ENCODE data around the gene IFT122. TPM values are rescaled to one million over a fixed set of nuclear protein-coding genes. Genes with fewer than 3 reads are reported as not detected.

Gene IFT122
- total and polyA plus RNA-seq, 2 of the 4 experiments (the other 2 are of a cell fraction) = 16.8 to 28.0 TPM

- dilution Hi-C loops (cut with HindIII; ENCODE audit: low sequenced_read_pairs, unreplicated experiment) = no loop called here
- H4K5ac ChIP-seq (ENCODE audit: low read depth, low read length) = no peak overlapping the region
- ATAC-seq (ENCODE audit: low read depth) (no peak), DNase-seq (no peak)
- H3K4ac ChIP-seq (ENCODE audit: low read depth, low read length) = no peak overlapping the region
- H3K56ac ChIP-seq (ENCODE audit: extremely low read depth, insufficient read depth, low read length) = no peak overlapping the region
- 96% methylated on average over 9 of the region's 10 CpGs; no CpG with 5 or more reads in 1 of the 2 experiments for WGBS, 2 experiments (ENCODE audit: extremely low coverage in 2 of 2, insufficient read length in 1 of 2)
- TF ChIP-seq POLR2A (IDR thresholded peaks at IDR 0.05; ENCODE audit: low read depth, low read length) = no peak
- TF ChIP-seq BHLHE40 (IDR thresholded peaks at IDR 0.05; ENCODE audit: low read depth, low read length) = no peak
- TF ChIP-seq, protein P1, sequence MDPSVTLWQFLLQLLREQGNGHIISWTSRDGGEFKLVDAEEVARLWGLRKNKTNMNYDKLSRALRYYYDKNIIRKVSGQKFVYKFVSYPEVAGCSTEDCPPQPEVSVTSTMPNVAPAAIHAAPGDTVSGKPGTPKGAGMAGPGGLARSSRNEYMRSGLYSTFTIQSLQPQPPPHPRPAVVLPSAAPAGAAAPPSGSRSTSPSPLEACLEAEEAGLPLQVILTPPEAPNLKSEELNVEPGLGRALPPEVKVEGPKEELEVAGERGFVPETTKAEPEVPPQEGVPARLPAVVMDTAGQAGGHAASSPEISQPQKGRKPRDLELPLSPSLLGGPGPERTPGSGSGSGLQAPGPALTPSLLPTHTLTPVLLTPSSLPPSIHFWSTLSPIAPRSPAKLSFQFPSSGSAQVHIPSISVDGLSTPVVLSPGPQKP (IDR thresholded peaks at IDR 0.05; ENCODE audit: borderline replicate concordance, low read depth, low read length) = no peak
- TF ChIP-seq CEBPB (IDR thresholded peaks at IDR 0.05; ENCODE audit: low read depth, low read length) = no peak
- TF ChIP-seq RFX5 (IDR thresholded peaks at IDR 0.05; ENCODE audit: low read depth, low read length) = no peak
- no peak for TF ChIP-seq FOS (IDR thresholded peaks at IDR 0.05; ENCODE audit: low read depth, low read length)
- TF ChIP-seq RAD21 (IDR thresholded peaks at IDR 0.05; ENCODE audit: low read length) = no peak
- TF ChIP-seq, protein P2, sequence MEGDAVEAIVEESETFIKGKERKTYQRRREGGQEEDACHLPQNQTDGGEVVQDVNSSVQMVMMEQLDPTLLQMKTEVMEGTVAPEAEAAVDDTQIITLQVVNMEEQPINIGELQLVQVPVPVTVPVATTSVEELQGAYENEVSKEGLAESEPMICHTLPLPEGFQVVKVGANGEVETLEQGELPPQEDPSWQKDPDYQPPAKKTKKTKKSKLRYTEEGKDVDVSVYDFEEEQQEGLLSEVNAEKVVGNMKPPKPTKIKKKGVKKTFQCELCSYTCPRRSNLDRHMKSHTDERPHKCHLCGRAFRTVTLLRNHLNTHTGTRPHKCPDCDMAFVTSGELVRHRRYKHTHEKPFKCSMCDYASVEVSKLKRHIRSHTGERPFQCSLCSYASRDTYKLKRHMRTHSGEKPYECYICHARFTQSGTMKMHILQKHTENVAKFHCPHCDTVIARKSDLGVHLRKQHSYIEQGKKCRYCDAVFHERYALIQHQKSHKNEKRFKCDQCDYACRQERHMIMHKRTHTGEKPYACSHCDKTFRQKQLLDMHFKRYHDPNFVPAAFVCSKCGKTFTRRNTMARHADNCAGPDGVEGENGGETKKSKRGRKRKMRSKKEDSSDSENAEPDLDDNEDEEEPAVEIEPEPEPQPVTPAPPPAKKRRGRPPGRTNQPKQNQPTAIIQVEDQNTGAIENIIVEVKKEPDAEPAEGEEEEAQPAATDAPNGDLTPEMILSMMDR (conservative IDR thresholded peaks at IDR 0.05; ENCODE audit: low read depth, low read length) = no peak
- no peak for TF ChIP-seq SMC3 (IDR thresholded peaks at IDR 0.05; ENCODE audit: low read depth, low read length)
- no peak for TF ChIP-seq RCOR1 (IDR thresholded peaks at IDR 0.05; ENCODE audit: insufficient replicate concordance, low read length)
- intact Hi-C loops (cut with micrococcal nuclease) = no loop called here
- H2BK120ac ChIP-seq (ENCODE audit: low read depth, low read length) = no peak overlapping the region
- H2BK15ac ChIP-seq (ENCODE audit: low read depth, low read length) = no peak overlapping the region
- H3K36me3 ChIP-seq (ENCODE audit: control insufficient read depth, insufficient read depth, low read length) = peaks cover 21% of the 10 kb centered on the region; the same call in 1 of the 2 replicates
- ChIA-PET POLR2A (ENCODE audit: unreplicated experiment) (no interaction called here), CTCF (no interaction called here)
- H3K18ac ChIP-seq (ENCODE audit: low read depth, low read length) = no peak overlapping the region
- H3K14ac ChIP-seq (replicated peaks; ENCODE audit: low read depth, low read length) = no peak overlapping the region
- no peak overlapping the region for H3K27ac ChIP-seq (ENCODE audit: insufficient read depth, low read length)
- in situ Hi-C loops (cut with MboI; ENCODE audit: low sequenced_read_pairs) = no loop called here
- H3K4me2 ChIP-seq (ENCODE audit: low read depth, low read length) = no peak overlapping the region
- no peaks in the 10 kb centered on the region for H3K9me3 ChIP-seq (ENCODE audit: control insufficient read depth, insufficient read depth, low read length)
- H4K20me1 ChIP-seq (ENCODE audit: insufficient read depth, low read length) = no peaks in the 10 kb centered on the region
- H2AFZ ChIP-seq (replicated peaks; ENCODE audit: low read length, poor library complexity) = no peak overlapping the region
- no peak overlapping the region for H3K4me3 ChIP-seq (ENCODE audit: insufficient read depth, low read depth, low read length)
- H3K23ac ChIP-seq (ENCODE audit: low read depth, low read length) = no peak overlapping the region
- no TSS peak for BruUV-seq (replicated peaks)
- H4K91ac ChIP-seq (ENCODE audit: insufficient read depth, low read depth, low read length) = no peak overlapping the region
- H2AK9ac ChIP-seq (replicated peaks; ENCODE audit: low read depth, low read length, poor library complexity) = no peak overlapping the region
- H2AK5ac ChIP-seq (ENCODE audit: low read depth, low read length) = no peak overlapping the region
- no peak overlapping the region for H4K8ac ChIP-seq (ENCODE audit: low read depth in 2 of 2, low read length in 2 of 2)
- H3K9ac ChIP-seq (ENCODE audit: low read depth, low read length) = no peak overlapping the region
- no peaks in the 10 kb centered on the region for H3K27me3 ChIP-seq (ENCODE audit: control insufficient read depth, insufficient read depth, low read length)
- no peak overlapping the region for H2BK5ac ChIP-seq (ENCODE audit: low read depth, low read length, poor library complexity, severe bottlenecking)
- H3K4me1 ChIP-seq (ENCODE audit: control insufficient read depth, insufficient read depth, low read length) = no peaks in the 10 kb centered on the region
- no peak overlapping the region for H2BK20ac ChIP-seq (ENCODE audit: low read depth, low read length)
- H3K79me1 ChIP-seq (ENCODE audit: low read depth in 1 of 2, low read length in 2 of 2) = no peaks in the 10 kb centered on the region
- H3K9me1 ChIP-seq (ENCODE audit: insufficient read depth, low read length) = peaks cover 6% of the 10 kb centered on the region; the same call in 1 of the 2 replicates
These were observed 74.1 kb downstream of the IFT122 start for GRCh38 chr3:129514110-129514509.

All from IMR-90 (cell line).